Endothelial cell (in vitro differentiated cells): ENCODE measurements around the gene SYT7. TPM values are rescaled to one million over a fixed set of nuclear protein-coding genes. Genes with fewer than 3 reads are reported as not detected.

Experiments
- DNase-seq: peaks from one replicate; pipeline ENCODE4 v3.0.0; 2021; ENCODE audit warnings: low spot score
- H3K27ac Mint-ChIP-seq: one replicate; pipeline ENCODE4 v1.8.0; 2021; ENCODE audit warnings: mixed read lengths, inconsistent platforms; ENCODE audit not compliant: unreplicated experiment
- H3K27me3 Mint-ChIP-seq: one replicate; pipeline ENCODE4 v1.8.0; 2021; ENCODE audit warnings: mild to moderate bottlenecking, moderate library complexity, mixed read lengths, inconsistent platforms; ENCODE audit not compliant: unreplicated experiment
- H3K36me3 Mint-ChIP-seq: one replicate; pipeline ENCODE4 v1.8.0; 2021; ENCODE audit warnings: mild to moderate bottlenecking, low read depth, mixed read lengths, inconsistent platforms; ENCODE audit not compliant: unreplicated experiment
- H3K4me1 Mint-ChIP-seq: one replicate; pipeline ENCODE4 v1.8.0; 2021; ENCODE audit warnings: mild to moderate bottlenecking, mixed read lengths, inconsistent platforms; ENCODE audit not compliant: unreplicated experiment
- H3K4me3 Mint-ChIP-seq: one replicate; pipeline ENCODE4 v1.8.0; 2021; ENCODE audit warnings: mild to moderate bottlenecking, mixed read lengths, inconsistent platforms; ENCODE audit not compliant: unreplicated experiment
- H3K9me3 Mint-ChIP-seq: one replicate; pipeline ENCODE4 v1.8.0; 2021; ENCODE audit warnings: mixed read lengths, inconsistent platforms; ENCODE audit not compliant: unreplicated experiment
- total RNA-seq: library from RNA; stranded (reverse); fragmentation: NEBNext Ultra II Directional; extraction: Animal tissue kit (Norgen Biotek cat#: 25700); gene quantifications from one replicate; pipeline ENCODE4 v1.2.1, GENCODE V29; 2021; ENCODE audit not compliant: unreplicated experiment
- TF ChIP-seq, protein P1 (sequence below): fragments of 200-600 bp; sonication (generic); IDR thresholded peaks from one replicate; pipeline ENCODE4 v1.5.0; 2021; ENCODE audit warnings: antibody characterized with exemption; ENCODE audit not compliant: unreplicated experiment

SYT7 gene
- total RNA-seq, 1 donor from 2014 or later = 9.7 TPM

DNA sequence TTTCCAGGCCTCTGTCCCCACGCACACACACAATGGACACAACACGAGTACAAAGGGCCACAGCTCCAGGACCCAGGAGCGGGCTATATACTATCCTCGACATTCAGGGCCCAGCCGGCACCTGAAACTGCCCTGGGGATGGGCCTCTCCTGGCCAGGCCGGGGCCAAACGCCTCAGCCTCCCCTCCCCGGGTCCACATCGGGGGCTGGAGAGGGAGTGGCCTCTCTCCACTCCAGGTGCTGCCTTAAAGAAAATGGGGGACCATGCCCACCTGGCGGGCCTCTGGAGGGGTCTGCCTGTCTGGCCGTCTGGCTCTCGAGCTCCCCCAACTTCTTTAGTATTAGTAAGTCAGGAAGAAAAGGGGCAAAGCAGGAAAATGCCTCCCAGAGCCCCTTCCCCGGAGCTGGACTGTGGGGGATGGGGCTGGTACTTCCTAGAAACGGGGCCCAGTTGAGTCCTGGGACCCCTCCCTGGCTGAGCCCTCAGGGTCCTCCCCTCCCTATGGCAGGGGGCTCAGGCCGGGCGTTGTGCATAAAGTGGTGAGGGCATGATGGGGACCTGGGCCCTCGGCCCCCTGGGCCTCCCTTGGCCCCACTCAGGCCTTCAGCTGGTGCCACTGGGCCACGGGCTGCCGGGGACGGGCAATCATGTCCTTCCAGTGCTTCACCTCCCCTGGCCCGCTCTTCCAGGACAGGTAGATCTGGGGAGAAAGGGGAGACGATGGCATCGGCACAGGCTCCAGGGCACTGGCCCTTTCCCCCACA, 62.7 kb downstream of the SYT7 start:
- no peak for DNase-seq
- Mint-ChIP-seq H3K9me3 (no peaks in the 10 kb centered on the region), H3K36me3 (no peaks in the 10 kb centered on the region), H3K4me1 (no peaks in the 10 kb centered on the region), H3K4me3 (no peak overlapping the region), H3K27me3 (peaks cover 2% of the 10 kb centered on the region), H3K27ac (no peak overlapping the region)
- TF ChIP-seq, protein P1, sequence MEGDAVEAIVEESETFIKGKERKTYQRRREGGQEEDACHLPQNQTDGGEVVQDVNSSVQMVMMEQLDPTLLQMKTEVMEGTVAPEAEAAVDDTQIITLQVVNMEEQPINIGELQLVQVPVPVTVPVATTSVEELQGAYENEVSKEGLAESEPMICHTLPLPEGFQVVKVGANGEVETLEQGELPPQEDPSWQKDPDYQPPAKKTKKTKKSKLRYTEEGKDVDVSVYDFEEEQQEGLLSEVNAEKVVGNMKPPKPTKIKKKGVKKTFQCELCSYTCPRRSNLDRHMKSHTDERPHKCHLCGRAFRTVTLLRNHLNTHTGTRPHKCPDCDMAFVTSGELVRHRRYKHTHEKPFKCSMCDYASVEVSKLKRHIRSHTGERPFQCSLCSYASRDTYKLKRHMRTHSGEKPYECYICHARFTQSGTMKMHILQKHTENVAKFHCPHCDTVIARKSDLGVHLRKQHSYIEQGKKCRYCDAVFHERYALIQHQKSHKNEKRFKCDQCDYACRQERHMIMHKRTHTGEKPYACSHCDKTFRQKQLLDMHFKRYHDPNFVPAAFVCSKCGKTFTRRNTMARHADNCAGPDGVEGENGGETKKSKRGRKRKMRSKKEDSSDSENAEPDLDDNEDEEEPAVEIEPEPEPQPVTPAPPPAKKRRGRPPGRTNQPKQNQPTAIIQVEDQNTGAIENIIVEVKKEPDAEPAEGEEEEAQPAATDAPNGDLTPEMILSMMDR = no peak

DNA sequence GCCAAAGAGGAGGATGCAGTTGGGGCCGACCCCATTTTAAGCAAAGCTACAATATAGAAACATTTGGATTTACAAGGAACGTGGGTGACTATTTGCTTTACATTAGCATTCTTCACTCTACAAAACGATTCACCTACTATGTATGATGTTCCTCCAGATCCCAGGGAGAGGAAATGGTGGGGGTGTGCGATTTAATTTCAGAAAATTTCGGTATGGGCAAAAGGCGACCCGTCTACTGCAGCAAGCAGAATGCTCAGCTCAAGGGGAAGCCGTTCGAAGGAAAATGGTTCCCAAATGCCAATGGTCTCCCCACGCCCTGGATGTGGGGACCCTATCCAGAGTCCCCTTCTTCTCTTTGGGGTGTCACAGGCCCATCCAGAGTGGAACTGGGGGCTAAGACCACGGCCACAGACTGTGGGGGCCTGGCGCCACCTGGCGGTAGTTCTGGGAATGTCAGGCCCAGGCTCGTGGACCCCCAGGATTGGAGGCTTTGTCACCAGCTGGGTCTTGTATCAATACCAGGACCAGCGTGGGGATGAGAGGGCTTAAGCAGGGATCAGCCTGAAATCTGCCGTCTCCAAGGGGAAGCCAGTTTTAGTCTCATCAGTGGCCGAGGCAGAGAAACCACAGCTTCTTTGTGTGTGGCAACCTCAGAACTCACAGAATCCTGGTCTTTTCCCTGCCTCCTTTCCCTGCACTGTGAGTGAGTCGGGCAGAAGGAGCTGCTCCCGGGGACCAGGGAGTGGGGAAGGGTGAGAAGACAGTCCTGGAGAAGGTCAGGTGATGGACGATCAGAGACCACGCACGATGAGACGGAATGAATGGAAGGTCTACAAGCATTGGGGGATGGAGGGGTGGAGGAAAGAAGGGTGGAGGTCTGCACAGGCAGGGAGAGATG, 64.0 kb downstream of the SYT7 start:
- H3K4me3 Mint-ChIP-seq = peak overlapping the region; percentile 72
- no peaks in the 10 kb centered on the region for H3K9me3 Mint-ChIP-seq
- peaks cover 2% of the 10 kb centered on the region for H3K27me3 Mint-ChIP-seq
- H3K4me1 Mint-ChIP-seq = peaks cover 3% of the 10 kb centered on the region
- H3K36me3 Mint-ChIP-seq = no peaks in the 10 kb centered on the region
- TF ChIP-seq, protein P1 = peak; percentile 98
- no peak overlapping the region for H3K27ac Mint-ChIP-seq
- peak; percentile 73 for DNase-seq

DNA sequence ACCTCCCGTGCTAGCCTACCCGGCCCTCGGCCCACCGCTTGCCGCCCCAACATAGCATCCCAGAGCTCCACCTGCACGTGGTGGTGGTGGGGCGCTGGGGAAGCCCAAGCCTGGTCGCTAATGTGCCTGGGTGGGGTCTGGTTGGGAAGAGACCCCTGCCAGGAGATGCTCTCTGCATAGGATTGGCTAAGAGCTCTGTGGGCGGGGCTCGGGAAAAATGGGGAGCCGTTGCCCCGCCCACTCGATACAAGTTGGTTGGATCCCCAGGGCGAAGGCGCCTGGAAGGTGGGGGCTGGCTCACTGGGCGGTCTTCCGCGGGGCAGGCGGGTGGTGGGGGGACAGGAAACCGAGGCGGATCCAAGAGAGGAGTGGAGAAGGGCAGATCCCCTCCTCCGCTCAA, 64.7 kb downstream of the SYT7 start:
- Mint-ChIP-seq H3K4me1 (peaks cover 3% of the 10 kb centered on the region), H3K4me3 (no peak overlapping the region)
- TF ChIP-seq, protein P1 = no peak

DNA sequence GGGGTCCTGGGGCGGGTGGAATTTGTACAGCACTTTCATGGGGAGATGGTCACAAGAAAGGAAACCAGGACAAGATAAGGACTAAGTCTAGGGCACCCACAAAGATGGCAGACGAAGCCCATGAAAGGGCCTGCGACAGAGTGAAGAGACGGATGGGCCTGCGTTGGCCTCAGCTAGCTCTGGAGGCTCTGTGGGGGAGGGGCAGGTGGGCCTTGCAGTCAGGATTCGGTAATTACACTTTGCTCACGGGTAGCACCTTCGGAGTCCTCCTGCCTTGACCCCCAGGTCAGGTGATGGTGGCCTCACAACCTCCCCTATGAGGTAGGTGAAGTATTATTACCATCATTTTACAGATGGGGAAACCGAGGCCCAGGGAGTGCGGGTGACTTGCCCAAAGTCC, 65.2 kb downstream of the SYT7 start:
- DNase-seq = no peak
- H3K36me3 Mint-ChIP-seq = no peaks in the 10 kb centered on the region
- H3K27me3 Mint-ChIP-seq = peaks cover 7% of the 10 kb centered on the region
- no peak overlapping the region for H3K4me3 Mint-ChIP-seq
- TF ChIP-seq, protein P1 = no peak
- no peak overlapping the region for H3K27ac Mint-ChIP-seq
- H3K9me3 Mint-ChIP-seq = no peaks in the 10 kb centered on the region
- H3K4me1 Mint-ChIP-seq = peaks cover 3% of the 10 kb centered on the region

More for the DNA sequence above, 64.7 kb downstream of the SYT7 start:
- DNase-seq = no peak
- Mint-ChIP-seq H3K27me3 (peaks cover 4% of the 10 kb centered on the region), H3K9me3 (no peaks in the 10 kb centered on the region), H3K27ac (no peak overlapping the region), H3K36me3 (no peaks in the 10 kb centered on the region)
